SK-N-SH (cell line): ENCODE results near the gene CRYBA2.

ENCODE experiments used
- CTCF ChIP-seq: fragments of 200-600 bp; sonication (generic); IDR thresholded peaks from 2 replicates; pipeline ENCODE4 v1.6.1; 2017; ENCODE audit warnings: antibody characterized with exemption, mild to moderate bottlenecking, moderate library complexity
- EZH2phosphoT487 ChIP-seq: fragments of 200-600 bp; sonication (generic); IDR thresholded peaks from 2 replicates; pipeline ENCODE4 v1.6.1; 2017; ENCODE audit warnings: low read depth, mixed run types, mild to moderate bottlenecking, antibody characterized with exemption, moderate library complexity, borderline replicate concordance

- TF ChIP-seq EZH2phosphoT487 (no peak), CTCF (no peak)
Measured at GRCh38 chr2:219023045-219023605, 29.9 kb upstream of the CRYBA2 start.
